Gastroesophageal sphincter (tissue), 3 donors: ENCODE measurements around the gene BRD7.

Experiments used
- EP300 ChIP-seq: sonication (generic); formaldehyde crosslinking; IDR thresholded peaks from one replicate; pipeline ENCODE4 v1.6.1; 2017; ENCODE audit warnings: antibody characterized with exemption, mild to moderate bottlenecking
- POLR2A ChIP-seq, 2 donors: fragments of 450-650 bp; IDR thresholded peaks; one replicate each; pipeline ENCODE4 v1.6.1; 2017; ENCODE audit warnings: antibody characterized with exemption in 2 of 2, mild to moderate bottlenecking in 2 of 2, moderate library complexity in 1 of 2
- TF ChIP-seq, protein P1 (sequence below), 4 experiments: fragments of 200-600 bp in 2 of 4; fragments of 450-650 bp in 2 of 4; sonication (generic) in 1 of 4; IDR thresholded peaks; one replicate each; pipeline ENCODE4 v1.5.1; 2017 to 2019; ENCODE audit warnings: antibody characterized with exemption in 4 of 4, mild to moderate bottlenecking in 2 of 4, moderate library complexity in 2 of 4

DNA sequence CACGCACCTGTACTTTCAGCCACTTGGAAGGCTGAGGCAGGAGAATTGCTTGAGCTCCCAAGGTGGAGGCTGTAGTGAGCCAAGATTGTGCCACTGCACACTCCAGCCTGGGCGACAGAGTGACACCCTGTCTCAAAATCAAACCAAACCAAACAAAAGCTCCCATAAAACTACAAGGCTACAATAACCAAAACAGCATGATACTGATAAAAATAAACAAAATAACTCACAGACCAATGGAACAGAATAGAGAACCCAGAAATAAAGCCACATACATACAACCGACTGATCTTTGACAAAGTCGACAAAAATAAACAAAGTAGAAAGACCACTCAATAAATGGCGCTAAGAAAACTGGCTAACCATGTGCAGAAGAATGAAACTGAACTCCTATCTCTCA is 37.2 kb downstream of the BRD7 start:
- TF ChIP-seq, protein P1, sequence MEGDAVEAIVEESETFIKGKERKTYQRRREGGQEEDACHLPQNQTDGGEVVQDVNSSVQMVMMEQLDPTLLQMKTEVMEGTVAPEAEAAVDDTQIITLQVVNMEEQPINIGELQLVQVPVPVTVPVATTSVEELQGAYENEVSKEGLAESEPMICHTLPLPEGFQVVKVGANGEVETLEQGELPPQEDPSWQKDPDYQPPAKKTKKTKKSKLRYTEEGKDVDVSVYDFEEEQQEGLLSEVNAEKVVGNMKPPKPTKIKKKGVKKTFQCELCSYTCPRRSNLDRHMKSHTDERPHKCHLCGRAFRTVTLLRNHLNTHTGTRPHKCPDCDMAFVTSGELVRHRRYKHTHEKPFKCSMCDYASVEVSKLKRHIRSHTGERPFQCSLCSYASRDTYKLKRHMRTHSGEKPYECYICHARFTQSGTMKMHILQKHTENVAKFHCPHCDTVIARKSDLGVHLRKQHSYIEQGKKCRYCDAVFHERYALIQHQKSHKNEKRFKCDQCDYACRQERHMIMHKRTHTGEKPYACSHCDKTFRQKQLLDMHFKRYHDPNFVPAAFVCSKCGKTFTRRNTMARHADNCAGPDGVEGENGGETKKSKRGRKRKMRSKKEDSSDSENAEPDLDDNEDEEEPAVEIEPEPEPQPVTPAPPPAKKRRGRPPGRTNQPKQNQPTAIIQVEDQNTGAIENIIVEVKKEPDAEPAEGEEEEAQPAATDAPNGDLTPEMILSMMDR (IDR thresholded peaks at IDR 0.05), result no peak
- no peak for TF ChIP-seq EP300
- TF ChIP-seq POLR2A (IDR thresholded peaks at IDR 0.05), result no peak
